ENCODE measurements around the gene ARHGEF28.

GRCh38 chr5:73940026-73940425, 314.0 kb downstream of the ARHGEF28 start:
- TF ChIP-seq RARB (CRISPR knock-in tag; IDR thresholded peaks at IDR 0.05) (no peak), PPARA (CRISPR knock-in tag; IDR thresholded peaks at IDR 0.05; ENCODE audit: borderline replicate concordance) (no peak), ZNF70 (CRISPR knock-in tag; IDR thresholded peaks at IDR 0.05) (no peak)
